Uterus (tissue), 4 donors: ENCODE data around the gene EGF. TPM values are rescaled to one million over a fixed set of nuclear protein-coding genes. Genes with fewer than 3 reads are reported as not detected.
"Not testable (repeated sequence)": the region's sequence is repeated elsewhere in the genome, so short reads cannot be mapped to it uniquely, and the experiment has no call there.

ENCODE experiments used
- DNase-seq, 2 donors: peaks; one replicate each; pipeline ENCODE4 v3.0.0-alpha.2; 2019 to 2020
- H3K27ac ChIP-seq, 2 donors: fragments of 200-600 bp; sonication (generic); 1 replicate in 1 of 2; 2 replicates in 1 of 2; pipeline ENCODE4 v1.5.1; 2016 to 2018
- H3K27me3 ChIP-seq, 2 donors: fragments of 200-600 bp; sonication (generic); one replicate each; pipeline ENCODE4 v1.5.1; 2018 to 2019; ENCODE audit warnings: control low read depth in 1 of 2
- H3K36me3 ChIP-seq, 2 donors: fragments of 200-600 bp; sonication (generic); one replicate each; pipeline ENCODE4 v1.5.1; 2019; ENCODE audit warnings: control low read depth in 1 of 2
- H3K4me1 ChIP-seq, 2 donors: fragments of 200-600 bp; sonication (generic); one replicate each; pipeline ENCODE4 v1.5.1; 2018 to 2019; ENCODE audit warnings: control low read depth in 1 of 2
- H3K4me3 ChIP-seq, 2 donors: fragments of 200-600 bp; sonication (generic); 1 replicate in 1 of 2; 2 replicates in 1 of 2; pipeline ENCODE4 v1.5.1; 2018 to 2019; ENCODE audit warnings: mild to moderate bottlenecking in 1 of 2
- H3K9me3 ChIP-seq, 2 donors: fragments of 200-600 bp; sonication (generic); one replicate each; pipeline ENCODE4 v1.5.1; 2019; ENCODE audit warnings: control low read depth in 1 of 2
- CTCF ChIP-seq, 4 experiments: fragments of 200-600 bp in 2 of 4; fragments of 450-650 bp in 2 of 4; sonication (generic) in 2 of 4; IDR thresholded peaks; one replicate each; pipeline ENCODE4 v1.5.1; 2016 to 2019; ENCODE audit warnings: antibody characterized with exemption in 4 of 4, mild to moderate bottlenecking in 2 of 4, moderate library complexity in 1 of 4
- POLR2A ChIP-seq, 2 donors: fragments of 450-650 bp; IDR thresholded peaks; one replicate each; pipeline ENCODE4 v1.6.1; 2016; ENCODE audit warnings: antibody characterized with exemption in 2 of 2, mild to moderate bottlenecking in 1 of 2, moderate library complexity in 1 of 2
- intact Hi-C: fragments of 100-400 bp; cut with DNase I; formaldehyde crosslinking; loops from one replicate; pipeline ENCODE4 v1.15.1; 2023; ENCODE audit warnings: low total_unique reads
- total RNA-seq, 4 donors: library from RNA; depleted of rRNA in 3 of 4; stranded (reverse); fragments of >200 nt in 3 of 4; gene quantifications; one replicate each; pipeline versions ENCODE4 v1.1.0 to v1.2.4, GENCODE V29; 2014 to 2023
- donor health status: DM: yes; HTN: yes; CAD: no.

Gene EGF
- total RNA-seq, 4 donors from 2014 or later, result 1.0 to 3.5 (median 1.5) TPM

- Histone ChIP-seq H3K36me3 (no peaks in the 10 kb centered on the region), H3K4me1 (no peaks in the 10 kb centered on the region), H3K27me3 (no peaks in the 10 kb centered on the region), H3K4me3 (no peak overlapping the region), H3K27ac (no peak overlapping the region), H3K9me3 (no peaks in the 10 kb centered on the region)
- intact Hi-C loops, result no loop called here
- TF ChIP-seq CTCF (IDR thresholded peaks at IDR 0.05), result no peak
- TF ChIP-seq POLR2A (IDR thresholded peaks at IDR 0.05), result no peak
- no peak for DNase-seq
Measured at GRCh38 chr4:109928327-109929045, 15.8 kb downstream of the EGF start.

- no peak for TF ChIP-seq CTCF (IDR thresholded peaks at IDR 0.05)
- no peak for TF ChIP-seq POLR2A (IDR thresholded peaks at IDR 0.05)
- H3K27ac ChIP-seq, result no peak overlapping the region
- H3K4me3 ChIP-seq, result no peak overlapping the region
- H3K4me1 ChIP-seq, result no peaks in the 10 kb centered on the region
- no peaks in the 10 kb centered on the region for H3K9me3 ChIP-seq
- H3K36me3 ChIP-seq, result no peaks in the 10 kb centered on the region
- DNase-seq, result no peak
- intact Hi-C loops, result no loop called here
- H3K27me3 ChIP-seq, result no peaks in the 10 kb centered on the region
Measured at GRCh38 chr4:109930464-109930863, 17.8 kb downstream of the EGF start.

GRCh38 chr4:109930872-109931271 lies 18.2 kb downstream of the EGF start:
- H3K4me1 ChIP-seq, result no peaks in the 10 kb centered on the region
- TF ChIP-seq POLR2A (IDR thresholded peaks at IDR 0.05) (no peak), CTCF (IDR thresholded peaks at IDR 0.05) (no peak)
- H3K27ac ChIP-seq, result no peak overlapping the region
- no peaks in the 10 kb centered on the region for H3K36me3 ChIP-seq
- intact Hi-C loops, result no loop called here
- DNase-seq, result no peak
- H3K27me3 ChIP-seq, result no peaks in the 10 kb centered on the region
- H3K9me3 ChIP-seq, result no peaks in the 10 kb centered on the region
- no peak overlapping the region for H3K4me3 ChIP-seq

GRCh38 chr4:109931318-109931717 lies 18.6 kb downstream of the EGF start:
- intact Hi-C loops, result no loop called here
- H3K4me1 ChIP-seq, result no peaks in the 10 kb centered on the region
- no peaks in the 10 kb centered on the region for H3K9me3 ChIP-seq
- H3K4me3 ChIP-seq, result no peak overlapping the region
- H3K36me3 ChIP-seq, result no peaks in the 10 kb centered on the region
- TF ChIP-seq POLR2A (IDR thresholded peaks at IDR 0.05), result no peak
- no peak for TF ChIP-seq CTCF (IDR thresholded peaks at IDR 0.05)
- no peak overlapping the region for H3K27ac ChIP-seq
- no peak for DNase-seq
- H3K27me3 ChIP-seq, result no peaks in the 10 kb centered on the region

- intact Hi-C loops, H3K4me3 ChIP-seq, H3K27ac ChIP-seq, H3K9me3 ChIP-seq, H3K36me3 ChIP-seq, H3K4me1 ChIP-seq, DNase-seq, H3K27me3 ChIP-seq: not testable (repeated sequence)
Measured at GRCh38 chr4:109937352-109937751, 24.7 kb downstream of the EGF start.

GRCh38 chr4:109939190-109939589 lies 26.5 kb downstream of the EGF start:
- no peak for TF ChIP-seq CTCF (IDR thresholded peaks at IDR 0.05)
- TF ChIP-seq POLR2A (IDR thresholded peaks at IDR 0.05), result no peak
- Histone ChIP-seq H3K27me3 (no peaks in the 10 kb centered on the region), H3K4me1 (no peaks in the 10 kb centered on the region), H3K36me3 (no peaks in the 10 kb centered on the region), H3K9me3 (no peaks in the 10 kb centered on the region), H3K27ac (no peak overlapping the region), H3K4me3 (no peak overlapping the region)
- intact Hi-C loops, result no loop called here
- no peak for DNase-seq
